GM23338 (cell line): ENCODE data around the gene ANKRD13C. TPM values are rescaled to one million over a fixed set of nuclear protein-coding genes. Genes with fewer than 3 reads are reported as not detected.

Experiments
- ATAC-seq: fragments of 200-7000 bp; cut with Tn5 transposase; 3 replicates; pipeline ENCODE4 v1.9.1; 2020
- DNase-seq: peaks from one replicate; pipeline ENCODE4 v3.0.0-alpha.2; 2015; ENCODE audit warnings: low spot score
- H2AFZ ChIP-seq: fragments of 200-600 bp; sonication (generic); 2 replicates; pipeline ENCODE4 v1.8.0; 2016; ENCODE audit warnings: antibody characterized with exemption, mild to moderate bottlenecking, moderate library complexity
- H3F3A ChIP-seq: fragments of 200-600 bp; sonication (generic); replicated peaks from 2 replicates; pipeline ENCODE4 v1.8.0; 2017; ENCODE audit warnings: antibody characterized with exemption, mixed run types, low read depth
- H3K27ac ChIP-seq: fragments of 200-600 bp; sonication (generic); 2 replicates; pipeline ENCODE4 v1.6.1; 2016; ENCODE audit warnings: low read depth
- H3K27me3 ChIP-seq: fragments of 200-600 bp; sonication (generic); 2 replicates; pipeline ENCODE4 v1.8.0; 2016; ENCODE audit warnings: mild to moderate bottlenecking, mixed run types, moderate library complexity; ENCODE audit not compliant: insufficient read depth
- H3K36me3 ChIP-seq: fragments of 200-600 bp; sonication (generic); 2 replicates; pipeline ENCODE4 v1.8.0; 2016; ENCODE audit warnings: mild to moderate bottlenecking; ENCODE audit not compliant: insufficient read depth
- H3K4me1 ChIP-seq: fragments of 200-600 bp; sonication (generic); 2 replicates; pipeline ENCODE4 v1.8.0; 2016; ENCODE audit warnings: mild to moderate bottlenecking, moderate library complexity; ENCODE audit not compliant: insufficient read depth
- H3K4me2 ChIP-seq: fragments of 200-600 bp; sonication (generic); 2 replicates; pipeline ENCODE4 v1.7.1; 2017; ENCODE audit warnings: mixed run types
- H3K4me3 ChIP-seq: fragments of 200-600 bp; sonication (generic); 2 replicates; pipeline ENCODE4 v1.6.1; 2016; ENCODE audit warnings: mixed run types
- H3K79me2 ChIP-seq: fragments of 200-600 bp; sonication (generic); replicated peaks from 2 replicates; pipeline ENCODE4 v1.8.0; 2017; ENCODE audit warnings: mild to moderate bottlenecking; ENCODE audit not compliant: insufficient read depth
- H3K9me2 ChIP-seq: fragments of 200-600 bp; sonication (generic); 2 replicates; pipeline ENCODE4 v1.8.0; 2017; ENCODE audit not compliant: insufficient read depth
- H4K20me1 ChIP-seq: fragments of 200-600 bp; sonication (generic); replicated peaks from 2 replicates; pipeline ENCODE4 v1.8.0; 2017; ENCODE audit warnings: mild to moderate bottlenecking; ENCODE audit not compliant: insufficient read depth
- H3K27ac Mint-ChIP-seq: 2 replicates; pipeline ENCODE4 v1.8.0; 2020; ENCODE audit warnings: inconsistent platforms, mild to moderate bottlenecking, moderate library complexity, mixed read lengths
- H3K27me3 Mint-ChIP-seq: 3 replicates; pipeline ENCODE4 v1.8.0; 2022; ENCODE audit warnings: low read depth, mild to moderate bottlenecking, moderate library complexity, mixed read lengths, inconsistent platforms; ENCODE audit not compliant: insufficient read depth, poor library complexity
- H3K36me3 Mint-ChIP-seq: 3 replicates; pipeline ENCODE4 v1.8.0; 2021; ENCODE audit warnings: low read depth, mild to moderate bottlenecking, inconsistent platforms, moderate library complexity, mixed read lengths
- H3K4me1 Mint-ChIP-seq: 3 replicates; pipeline ENCODE4 v1.8.0; 2020; ENCODE audit warnings: mild to moderate bottlenecking, inconsistent platforms, mixed read lengths
- H3K4me3 Mint-ChIP-seq: 3 replicates; pipeline ENCODE4 v1.8.0; 2021; ENCODE audit warnings: moderate library complexity, mild to moderate bottlenecking, inconsistent platforms, mixed read lengths
- H3K9me3 Mint-ChIP-seq: 3 replicates; pipeline ENCODE4 v1.8.0; 2020; ENCODE audit warnings: moderate library complexity, mild to moderate bottlenecking, inconsistent platforms, mixed read lengths
- CTCF ChIP-seq, 2 experiments: fragments of 200-600 bp in 1 of 2; sonication (generic) in 1 of 2; conservative IDR thresholded peaks; 2 replicates each; pipeline versions ENCODE4 v1.5.1 to v1.6.1; 2016 to 2017; ENCODE audit warnings: antibody characterized with exemption in 2 of 2, low read depth in 2 of 2, mild to moderate bottlenecking in 2 of 2, moderate library complexity in 1 of 2
- REST ChIP-seq: IDR thresholded peaks from one replicate; pipeline ENCODE4 v1.6.1; 2018; ENCODE audit warnings: antibody characterized with exemption; ENCODE audit not compliant: unreplicated experiment
- polyA plus RNA-seq: library from polyadenylated mRNA; unstranded; fragments of >200 nt; fragmentation: Nextera tagmentation; extraction: Ambion mirVana; gene quantifications from 2 replicates; pipeline ENCODE4 v1.2.1, GENCODE V29; 2016
- total RNA-seq: library from RNA; depleted of rRNA; stranded (reverse); fragments of >200 nt; shearing (Covaris generic); gene quantifications from 2 replicates; pipeline ENCODE4 v1.2.3, GENCODE V29; 2014

Gene ANKRD13C
- total and polyA plus RNA-seq, 2 experiments from 2014 or later: 12.3 to 32.5 TPM

- TF ChIP-seq REST (no peak), CTCF (conservative IDR thresholded peaks at IDR 0.05; ENCODE audit: low read depth in 2 of 2) (no peak)
Observed at GRCh38 chr1:70397013-70397412, 42.5 kb upstream of the ANKRD13C start (continued).

- H3K27ac Mint-ChIP-seq: no peak overlapping the region
- DNase-seq: no peak
- no peak overlapping the region for H3K4me3 Mint-ChIP-seq
- no peak overlapping the region for H3K4me2 ChIP-seq
- no peaks in the 10 kb centered on the region for H3K4me1 Mint-ChIP-seq
- peaks cover 10% of the 10 kb centered on the region for H3K27me3 Mint-ChIP-seq
- no peaks in the 10 kb centered on the region for H3K79me2 ChIP-seq
- no peaks in the 10 kb centered on the region for H3K36me3 Mint-ChIP-seq
- H3K9me2 ChIP-seq: no peaks in the 10 kb centered on the region
- H3K27ac ChIP-seq: no peak overlapping the region
- H3F3A ChIP-seq: no peaks in the 10 kb centered on the region
- no peak overlapping the region for H3K4me3 ChIP-seq
- H2AFZ ChIP-seq: no peak overlapping the region
- H3K4me1 ChIP-seq: no peaks in the 10 kb centered on the region
- TF ChIP-seq REST (no peak), CTCF (conservative IDR thresholded peaks at IDR 0.05; ENCODE audit: low read depth in 2 of 2) (no peak)
- no peaks in the 10 kb centered on the region for H3K36me3 ChIP-seq
- H4K20me1 ChIP-seq: no peaks in the 10 kb centered on the region
- no peaks in the 10 kb centered on the region for H3K27me3 ChIP-seq
- ATAC-seq: no peak
- H3K9me3 Mint-ChIP-seq: no peaks in the 10 kb centered on the region
Observed at GRCh38 chr1:70396607-70397006, 42.1 kb upstream of the ANKRD13C start.
